ENCODE data around the gene TOGARAM2.

DNA sequence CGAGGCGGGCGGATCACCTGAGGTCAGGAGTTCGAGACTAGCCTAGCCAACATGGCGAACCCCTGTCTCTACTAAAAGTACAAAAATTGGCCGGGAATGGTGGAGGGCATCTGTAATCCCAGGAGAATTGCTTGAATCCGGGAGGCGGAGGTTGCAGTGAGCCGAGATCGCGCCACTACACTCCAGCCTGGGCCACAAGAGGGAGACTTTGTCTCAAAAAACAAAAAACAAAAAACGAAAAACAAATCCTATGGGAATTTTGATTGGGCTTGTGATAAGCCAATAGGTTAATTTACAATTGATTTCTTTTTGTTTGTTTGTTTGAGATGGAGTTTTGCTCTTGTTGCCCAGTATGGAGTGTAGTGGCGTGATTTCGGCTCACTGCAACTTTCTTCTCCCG, 24.2 kb upstream of the TOGARAM2 start:
- TF ChIP-seq, protein P1, sequence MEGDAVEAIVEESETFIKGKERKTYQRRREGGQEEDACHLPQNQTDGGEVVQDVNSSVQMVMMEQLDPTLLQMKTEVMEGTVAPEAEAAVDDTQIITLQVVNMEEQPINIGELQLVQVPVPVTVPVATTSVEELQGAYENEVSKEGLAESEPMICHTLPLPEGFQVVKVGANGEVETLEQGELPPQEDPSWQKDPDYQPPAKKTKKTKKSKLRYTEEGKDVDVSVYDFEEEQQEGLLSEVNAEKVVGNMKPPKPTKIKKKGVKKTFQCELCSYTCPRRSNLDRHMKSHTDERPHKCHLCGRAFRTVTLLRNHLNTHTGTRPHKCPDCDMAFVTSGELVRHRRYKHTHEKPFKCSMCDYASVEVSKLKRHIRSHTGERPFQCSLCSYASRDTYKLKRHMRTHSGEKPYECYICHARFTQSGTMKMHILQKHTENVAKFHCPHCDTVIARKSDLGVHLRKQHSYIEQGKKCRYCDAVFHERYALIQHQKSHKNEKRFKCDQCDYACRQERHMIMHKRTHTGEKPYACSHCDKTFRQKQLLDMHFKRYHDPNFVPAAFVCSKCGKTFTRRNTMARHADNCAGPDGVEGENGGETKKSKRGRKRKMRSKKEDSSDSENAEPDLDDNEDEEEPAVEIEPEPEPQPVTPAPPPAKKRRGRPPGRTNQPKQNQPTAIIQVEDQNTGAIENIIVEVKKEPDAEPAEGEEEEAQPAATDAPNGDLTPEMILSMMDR (IDR thresholded peaks at IDR 0.05): peak; percentile 21
- no peak for TF ChIP-seq ZFX (IDR thresholded peaks at IDR 0.05; ENCODE audit: borderline replicate concordance)

Data from 22Rv1 (cell line).